Body of pancreas (tissue), 4 donors: ENCODE results near the gene PDGFA.

Source experiments
- CTCF ChIP-seq, 7 experiments: fragments of 450-650 bp in 4 of 7; fragments of 200-600 bp in 3 of 7; sonication (generic) in 3 of 7; IDR thresholded peaks; one replicate each; pipeline ENCODE4 v1.5.1; 2016 to 2019; ENCODE audit warnings: antibody characterized with exemption in 7 of 7
- POLR2A ChIP-seq, 3 donors: fragments of 450-650 bp; IDR thresholded peaks; one replicate each; pipeline ENCODE4 v1.6.1; 2016; ENCODE audit warnings: antibody characterized with exemption in 3 of 3, mild to moderate bottlenecking in 2 of 3

- TF ChIP-seq CTCF (IDR thresholded peaks at IDR 0.05) (no peak), POLR2A (IDR thresholded peaks at IDR 0.05) (no peak)
Observed at GRCh38 chr7:538764-539685, 19.4 kb upstream of the PDGFA start.
